ENCODE measurements around the gene KLC1. TPM values are rescaled to one million over a fixed set of nuclear protein-coding genes. Genes with fewer than 3 reads are reported as not detected.

The KLC1 gene
- total RNA-seq, 6 experiments from 2014 or later: 179 to 204 (median 189) TPM

- DNase-seq: no peak
- TF ChIP-seq CTCF (IDR thresholded peaks at IDR 0.05): no peak
- Mint-ChIP-seq H3K4me1 (ENCODE audit: low read depth) (peaks cover 59% of the 10 kb centered on the region), H3K4me3 (peak overlapping the region; percentile 4; the same call in 1 of the 2 replicates), H3K36me3 (ENCODE audit: low read depth) (peaks cover 38% of the 10 kb centered on the region), H3K27ac (peak overlapping the region; percentile 77), H3K27me3 (ENCODE audit: insufficient read depth) (no peaks in the 10 kb centered on the region), H3K9me3 (no peaks in the 10 kb centered on the region; the same call in 1 of the 2 replicates)
Measured at GRCh38 chr14:103633391-103633790, 4.4 kb downstream of the KLC1 start.

- peaks cover 38% of the 10 kb centered on the region for H3K36me3 Mint-ChIP-seq (ENCODE audit: low read depth)
- no peaks in the 10 kb centered on the region for H3K27me3 Mint-ChIP-seq (ENCODE audit: insufficient read depth)
- no peaks in the 10 kb centered on the region; the same call in 1 of the 2 replicates for H3K9me3 Mint-ChIP-seq
- no peak for TF ChIP-seq CTCF (IDR thresholded peaks at IDR 0.05)
- H3K4me1 Mint-ChIP-seq (ENCODE audit: low read depth): peaks cover 65% of the 10 kb centered on the region
- H3K4me3 Mint-ChIP-seq: peak overlapping the region; percentile 25
- peak; percentile 39 for DNase-seq
- H3K27ac Mint-ChIP-seq: peak overlapping the region; percentile 37
Measured at GRCh38 chr14:103634156-103634555, 5.1 kb downstream of the KLC1 start.

DNA sequence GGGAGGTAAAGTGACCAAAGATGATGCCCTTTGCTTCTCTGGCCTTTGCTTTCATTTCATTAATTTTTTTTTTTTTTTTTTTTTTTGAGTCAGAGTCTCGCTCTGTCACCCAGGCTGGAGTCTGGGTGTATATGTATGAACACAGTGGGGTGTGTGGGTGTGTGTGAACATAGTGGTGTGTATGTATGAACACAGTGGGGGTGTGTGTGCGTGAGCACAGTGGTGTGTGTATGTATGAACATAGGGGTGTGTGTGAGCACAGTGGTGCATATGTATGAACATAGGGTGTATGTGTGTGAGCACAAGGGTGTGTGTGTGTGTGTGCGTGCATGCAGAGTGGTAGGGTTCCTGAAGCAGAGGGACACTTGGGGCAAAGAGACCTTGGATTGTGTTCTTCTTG, 9.6 kb downstream of the KLC1 start:
- no peak for TF ChIP-seq CTCF (IDR thresholded peaks at IDR 0.05)
- Mint-ChIP-seq H3K4me1 (ENCODE audit: low read depth) (peaks cover 53% of the 10 kb centered on the region), H3K36me3 (ENCODE audit: low read depth) (peaks cover 34% of the 10 kb centered on the region), H3K4me3 (no peak overlapping the region), H3K27me3 (ENCODE audit: insufficient read depth) (no peaks in the 10 kb centered on the region; the same call in 1 of the 2 replicates), H3K9me3 (no peaks in the 10 kb centered on the region; the same call in 1 of the 2 replicates), H3K27ac (peak overlapping the region; percentile 44)
- no peak for DNase-seq

DNA sequence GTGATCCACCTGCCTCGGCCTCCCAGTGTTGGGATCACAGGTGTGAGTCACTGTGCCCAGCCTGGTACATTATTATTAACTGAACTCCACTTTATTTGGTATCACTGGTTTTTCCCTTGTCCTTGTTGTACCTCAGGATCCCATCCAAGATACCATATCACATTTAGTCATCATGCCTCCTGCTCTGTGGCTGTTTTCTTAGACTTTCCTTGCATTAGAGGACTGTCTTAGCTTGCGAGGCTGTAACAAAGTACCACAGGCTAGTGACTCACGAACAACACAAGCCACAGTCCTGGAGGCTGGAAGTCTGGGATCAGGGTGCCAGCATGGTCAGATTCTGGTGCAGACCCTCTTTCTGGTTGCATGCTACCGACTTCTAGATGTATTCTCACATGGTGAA, 12.2 kb downstream of the KLC1 start:
- H3K4me1 Mint-ChIP-seq (ENCODE audit: low read depth): peaks cover 29% of the 10 kb centered on the region
- no peaks in the 10 kb centered on the region; the same call in 1 of the 2 replicates for H3K27me3 Mint-ChIP-seq (ENCODE audit: insufficient read depth)
- H3K27ac Mint-ChIP-seq: peak overlapping the region; percentile 87
- no peaks in the 10 kb centered on the region; the same call in 1 of the 2 replicates for H3K9me3 Mint-ChIP-seq
- TF ChIP-seq CTCF (IDR thresholded peaks at IDR 0.05): no peak
- H3K36me3 Mint-ChIP-seq (ENCODE audit: low read depth): peaks cover 23% of the 10 kb centered on the region
- peak overlapping the region; percentile 49 for H3K4me3 Mint-ChIP-seq
- DNase-seq: peak; percentile 87

GRCh38 chr14:103646189-103646588, 17.2 kb downstream of the KLC1 start:
- TF ChIP-seq CTCF (IDR thresholded peaks at IDR 0.05): no peak
- Mint-ChIP-seq H3K9me3 (no peaks in the 10 kb centered on the region), H3K4me1 (ENCODE audit: low read depth) (peaks cover 13% of the 10 kb centered on the region), H3K27ac (no peak overlapping the region), H3K27me3 (ENCODE audit: insufficient read depth) (no peaks in the 10 kb centered on the region), H3K36me3 (ENCODE audit: low read depth) (peaks cover 11% of the 10 kb centered on the region; the same call in 1 of the 2 replicates), H3K4me3 (no peak overlapping the region)
- no peak for DNase-seq

Data from HFFc6 (cell line).